Measurements from ENCODE around the gene PDK1.

GRCh38 chr2:172606285-172606684 is 50.4 kb downstream of the PDK1 start:
- TF ChIP-seq CTCF (conservative IDR thresholded peaks at IDR 0.05; ENCODE audit: low read depth, low read length) (no peak), EZH2 (IDR thresholded peaks at IDR 0.05; ENCODE audit: borderline replicate concordance, low read depth, low read length, poor library complexity, severe bottlenecking) (no peak)

Data from A673 (cell line).